ENCODE measurements around the gene HELZ2.

The HELZ2 gene

GRCh38 chr20:63547725-63548480 is 26.1 kb downstream of the HELZ2 start, which contains the start of gene SRMS:
SRMS (minus strand) TSS chr20:63547749; CDS start chr20:63547463, 286 bp downstream.
- no peak for DNase-seq (ENCODE audit: low spot score)
- in situ Hi-C loops (cut with MboI; ENCODE audit: low pct_unique_long_range_greater_than_20kb, low sequenced_read_pairs, unreplicated experiment): no loop called here
- no peak for TF ChIP-seq CTCF (IDR thresholded peaks at IDR 0.05; ENCODE audit: extremely low read depth, insufficient read depth, missing control alignments)

GRCh38 chr20:63546956-63547724 is 26.9 kb downstream of the HELZ2 start:
- TF ChIP-seq CTCF (IDR thresholded peaks at IDR 0.05; ENCODE audit: extremely low read depth, insufficient read depth, missing control alignments): no peak
- in situ Hi-C loops (cut with MboI; ENCODE audit: low pct_unique_long_range_greater_than_20kb, low sequenced_read_pairs, unreplicated experiment): no loop called here
- DNase-seq (ENCODE audit: low spot score): no peak

- in situ Hi-C loops (cut with MboI; ENCODE audit: low pct_unique_long_range_greater_than_20kb, low sequenced_read_pairs, unreplicated experiment): no loop called here
- no peak for TF ChIP-seq CTCF (IDR thresholded peaks at IDR 0.05; ENCODE audit: extremely low read depth, insufficient read depth, missing control alignments)
- no peak for DNase-seq (ENCODE audit: low spot score)
These were observed 27.6 kb downstream of the HELZ2 start for GRCh38 chr20:63546256-63546955.

- TF ChIP-seq CTCF (IDR thresholded peaks at IDR 0.05; ENCODE audit: extremely low read depth, insufficient read depth, missing control alignments): no peak
- in situ Hi-C loops (cut with MboI; ENCODE audit: low pct_unique_long_range_greater_than_20kb, low sequenced_read_pairs, unreplicated experiment): no loop called here
- DNase-seq (ENCODE audit: low spot score): no peak
These were observed 28.2 kb downstream of the HELZ2 start for GRCh38 chr20:63545814-63546213.

- in situ Hi-C loops (cut with MboI; ENCODE audit: low pct_unique_long_range_greater_than_20kb, low sequenced_read_pairs, unreplicated experiment): no loop called here
- no peak for DNase-seq (ENCODE audit: low spot score)
These were observed 29.0 kb downstream of the HELZ2 start for GRCh38 chr20:63544958-63545516.

More at GRCh38 chr20:63544958-63545516, 29.0 kb downstream of the HELZ2 start:
- TF ChIP-seq CTCF (IDR thresholded peaks at IDR 0.05; ENCODE audit: extremely low read depth, insufficient read depth, missing control alignments): no peak

Data from GM13977 (cell line).